Measurements from ENCODE around the gene FAM217A.

FAM217A gene

GRCh38 chr6:4108561-4109093 is 29.7 kb upstream of the FAM217A start:
- no peaks in the 10 kb centered on the region for H3K4me1 ChIP-seq (ENCODE audit: insufficient read depth, low read length, severe bottlenecking)
- no peak overlapping the region for H3K27ac ChIP-seq (ENCODE audit: low read depth, low read length, poor library complexity, severe bottlenecking)
- no peak for TF ChIP-seq EZH2 (IDR thresholded peaks at IDR 0.05; ENCODE audit: borderline replicate concordance, low read length)
- TF ChIP-seq CTCF (IDR thresholded peaks at IDR 0.05; ENCODE audit: low read length), result no peak
- H3K4me3 ChIP-seq (ENCODE audit: low read depth, low read length, poor library complexity, severe bottlenecking), result no peak overlapping the region
- no peaks in the 10 kb centered on the region for H3K27me3 ChIP-seq (ENCODE audit: insufficient read depth, low read length)
- H3K79me2 ChIP-seq (ENCODE audit: insufficient read depth, low read length), result no peaks in the 10 kb centered on the region
- no peaks in the 10 kb centered on the region for H3F3A ChIP-seq (ENCODE audit: insufficient read depth, low read length)
- H3K36me3 ChIP-seq (ENCODE audit: insufficient read depth, low read length), result no peaks in the 10 kb centered on the region
- no peaks in the 10 kb centered on the region for H3K9me3 ChIP-seq (ENCODE audit: low read length)
- no peak overlapping the region for H2AFZ ChIP-seq (ENCODE audit: low read length)
- H3K9me2 ChIP-seq (ENCODE audit: low read depth, low read length), result no peaks in the 10 kb centered on the region
- no peaks in the 10 kb centered on the region for H4K20me1 ChIP-seq (ENCODE audit: insufficient read depth, low read length)
- no peak overlapping the region for H3K4me2 ChIP-seq (ENCODE audit: low read length)
- H3K9ac ChIP-seq (ENCODE audit: low read length), result no peak overlapping the region

- Histone ChIP-seq H3K27ac (ENCODE audit: low read depth, low read length, poor library complexity, severe bottlenecking) (no peak overlapping the region), H3K4me3 (ENCODE audit: low read depth, low read length, poor library complexity, severe bottlenecking) (no peak overlapping the region), H3K9me3 (ENCODE audit: low read length) (no peaks in the 10 kb centered on the region), H3K9me2 (ENCODE audit: low read depth, low read length) (no peaks in the 10 kb centered on the region), H3K4me1 (ENCODE audit: insufficient read depth, low read length, severe bottlenecking) (no peaks in the 10 kb centered on the region), H3K9ac (ENCODE audit: low read length) (no peak overlapping the region), H3K27me3 (ENCODE audit: insufficient read depth, low read length) (no peaks in the 10 kb centered on the region), H3F3A (ENCODE audit: insufficient read depth, low read length) (no peaks in the 10 kb centered on the region), H4K20me1 (ENCODE audit: insufficient read depth, low read length) (no peaks in the 10 kb centered on the region), H3K36me3 (ENCODE audit: insufficient read depth, low read length) (no peaks in the 10 kb centered on the region), H3K79me2 (ENCODE audit: insufficient read depth, low read length) (no peaks in the 10 kb centered on the region), H2AFZ (ENCODE audit: low read length) (no peak overlapping the region), H3K4me2 (ENCODE audit: low read length) (no peak overlapping the region)
- TF ChIP-seq CTCF (IDR thresholded peaks at IDR 0.05; ENCODE audit: low read length) (no peak), EZH2 (IDR thresholded peaks at IDR 0.05; ENCODE audit: borderline replicate concordance, low read length) (no peak)
These were observed 28.9 kb upstream of the FAM217A start for GRCh38 chr6:4107873-4108272.

GRCh38 chr6:4105980-4106536 is 27.1 kb upstream of the FAM217A start:
- Histone ChIP-seq H3K27ac (ENCODE audit: low read depth, low read length, poor library complexity, severe bottlenecking) (no peak overlapping the region), H3K4me2 (ENCODE audit: low read length) (no peak overlapping the region), H3K4me3 (ENCODE audit: low read depth, low read length, poor library complexity, severe bottlenecking) (no peak overlapping the region), H4K20me1 (ENCODE audit: insufficient read depth, low read length) (no peaks in the 10 kb centered on the region), H3K9ac (ENCODE audit: low read length) (no peak overlapping the region), H3K9me2 (ENCODE audit: low read depth, low read length) (no peaks in the 10 kb centered on the region), H3K4me1 (ENCODE audit: insufficient read depth, low read length, severe bottlenecking) (no peaks in the 10 kb centered on the region), H3K36me3 (ENCODE audit: insufficient read depth, low read length) (no peaks in the 10 kb centered on the region), H2AFZ (ENCODE audit: low read length) (no peak overlapping the region), H3K27me3 (ENCODE audit: insufficient read depth, low read length) (no peaks in the 10 kb centered on the region), H3F3A (ENCODE audit: insufficient read depth, low read length) (no peaks in the 10 kb centered on the region), H3K79me2 (ENCODE audit: insufficient read depth, low read length) (no peaks in the 10 kb centered on the region), H3K9me3 (ENCODE audit: low read length) (no peaks in the 10 kb centered on the region)
- no peak for TF ChIP-seq CTCF (IDR thresholded peaks at IDR 0.05; ENCODE audit: low read length)
- TF ChIP-seq EZH2 (IDR thresholded peaks at IDR 0.05; ENCODE audit: borderline replicate concordance, low read length), result no peak

Measured in OCI-LY1 (cell line).